NCI-H2227 treated with DMSO at 0.1 percent for 48 hours (cell line): ENCODE results near the gene TRIM52.

Experiments
- DNase-seq: peaks from one replicate; lab custom pipeline; 2025; lab: John Stamatoyannopoulos, UW

The TRIM52 gene

DNA sequence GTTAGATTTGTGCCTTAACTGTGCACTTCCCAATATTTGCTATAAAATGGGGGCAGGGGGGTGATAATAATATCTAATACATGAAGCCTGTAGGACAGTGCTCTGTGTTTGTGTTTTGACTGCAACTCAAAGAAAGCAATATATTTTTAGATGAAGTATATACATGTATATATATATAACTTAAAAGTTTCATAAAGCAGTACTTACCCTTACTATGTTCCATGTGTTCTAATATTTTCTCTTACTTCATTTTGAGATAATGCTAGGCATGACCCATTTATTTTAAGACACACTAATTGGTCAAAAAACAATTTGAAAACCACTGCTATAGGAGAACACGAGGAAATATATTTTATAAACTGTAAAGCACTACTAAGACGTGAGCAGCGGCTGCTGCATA lies 2.4 kb downstream of the TRIM52 start:
- no peak for DNase-seq

DNA sequence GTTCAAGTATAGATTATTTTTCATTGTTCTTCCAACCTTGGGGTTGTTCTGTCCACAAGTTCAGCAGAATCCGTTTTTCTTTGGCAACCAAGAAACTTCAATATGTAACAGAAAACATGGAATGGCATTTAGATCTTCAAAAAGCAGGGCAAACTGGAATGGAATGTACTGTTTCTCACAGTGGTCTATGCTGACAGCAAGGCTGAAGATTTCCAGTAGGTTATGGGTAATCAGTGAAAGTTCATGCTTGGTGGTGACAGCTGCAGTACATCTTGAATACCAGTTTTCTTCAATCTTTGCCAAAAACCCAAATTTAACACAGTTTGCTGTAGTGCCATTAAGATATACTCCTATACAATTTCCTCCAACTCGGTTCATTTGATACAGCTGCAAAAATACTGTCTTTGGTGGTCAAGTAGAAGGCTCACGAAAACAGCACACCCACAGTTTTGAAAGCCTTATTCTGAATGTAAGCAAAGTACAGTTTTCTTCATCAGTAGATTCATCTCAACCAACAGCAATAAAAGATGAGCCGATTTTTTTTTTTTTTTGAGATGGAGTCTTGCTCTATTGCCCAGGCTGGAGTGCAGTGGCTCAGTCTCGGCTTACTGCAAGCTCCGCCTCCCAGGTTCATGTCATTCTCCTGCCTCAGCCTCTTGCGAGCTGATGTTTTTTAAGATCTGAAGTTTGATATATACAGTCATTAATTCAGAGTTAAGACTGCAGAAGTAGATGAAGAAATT lies 4.9 kb downstream of the TRIM52 start:
- DNase-seq = no peak

DNA sequence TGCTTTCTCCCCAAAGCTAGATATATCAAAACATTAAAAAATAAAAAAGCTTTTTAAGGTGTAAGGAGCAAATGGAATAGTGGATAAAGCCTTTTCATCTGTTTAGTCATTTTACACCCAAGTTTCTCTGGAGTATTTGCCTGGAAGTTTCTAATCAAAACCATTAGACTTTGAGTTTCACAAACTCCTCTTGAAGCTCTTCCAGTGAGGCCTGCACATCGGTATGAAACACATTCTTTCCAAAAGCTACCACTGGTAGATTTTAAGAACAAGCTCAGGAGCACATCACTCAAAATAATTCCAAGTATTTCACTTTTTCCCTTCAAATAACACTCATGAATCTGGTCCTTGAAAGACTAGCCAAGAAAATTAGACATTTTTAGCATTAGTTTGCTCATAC lies 5.7 kb downstream of the TRIM52 start:
- no peak for DNase-seq

DNA sequence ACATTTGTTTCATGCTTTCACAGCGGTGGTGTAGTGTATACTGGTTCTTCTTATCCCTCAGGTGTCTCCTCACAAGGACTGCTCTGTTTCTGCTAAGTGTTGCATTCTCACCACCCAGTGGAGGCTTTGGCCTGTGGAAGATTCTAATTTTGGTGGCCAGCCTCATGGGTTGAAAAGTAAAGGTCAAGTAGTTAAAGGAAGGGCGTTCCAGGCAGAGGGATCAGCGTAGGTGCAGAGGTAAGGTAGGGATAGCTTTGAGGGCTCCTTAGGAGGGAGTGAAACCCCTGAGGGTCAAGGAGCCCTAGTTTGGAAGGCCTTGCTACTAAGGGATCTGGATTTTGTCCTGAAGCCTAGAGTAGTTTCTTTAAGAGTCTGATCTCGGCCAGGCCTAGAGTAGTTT lies 12.7 kb downstream of the TRIM52 start:
- no peak for DNase-seq

DNA sequence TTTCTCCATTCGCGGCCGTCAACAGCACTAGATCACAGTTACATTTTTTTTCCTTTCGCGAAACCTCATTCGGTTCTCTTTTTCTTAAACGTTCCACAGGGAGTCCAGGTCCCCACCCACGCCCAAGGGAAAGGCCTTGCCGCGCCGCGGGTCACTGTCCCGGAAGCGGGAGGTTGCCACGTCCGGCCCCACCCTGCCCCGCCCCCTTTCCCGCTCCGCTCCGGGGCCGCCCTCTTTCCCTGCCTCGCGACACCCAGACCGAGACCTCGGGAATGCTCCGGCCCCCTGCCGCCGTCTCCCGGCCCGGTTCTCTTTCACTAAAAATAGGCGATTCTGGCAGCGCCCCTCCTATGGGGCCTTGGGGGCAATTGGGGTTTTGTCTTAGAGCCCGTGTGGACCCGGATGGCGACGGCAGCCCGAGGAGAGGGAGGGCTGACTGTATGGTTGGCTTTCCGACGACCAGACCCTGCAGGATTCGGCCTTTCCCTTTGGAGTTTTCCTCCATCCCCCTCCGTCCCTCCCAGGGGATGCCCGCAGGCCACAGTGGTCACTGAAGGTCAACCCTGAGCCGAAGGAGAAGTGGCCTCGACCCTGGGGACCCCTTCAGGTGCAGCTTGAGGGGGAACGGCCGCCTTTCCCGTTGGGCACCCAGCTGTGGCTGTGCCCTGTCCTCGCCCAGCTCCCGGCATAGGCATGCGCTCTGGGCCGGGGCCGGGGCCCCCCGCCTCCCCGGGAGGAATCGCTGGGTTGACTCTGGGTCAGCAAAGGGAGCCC lies 14.5 kb downstream of the TRIM52 start:
- DNase-seq = no peak

DNA sequence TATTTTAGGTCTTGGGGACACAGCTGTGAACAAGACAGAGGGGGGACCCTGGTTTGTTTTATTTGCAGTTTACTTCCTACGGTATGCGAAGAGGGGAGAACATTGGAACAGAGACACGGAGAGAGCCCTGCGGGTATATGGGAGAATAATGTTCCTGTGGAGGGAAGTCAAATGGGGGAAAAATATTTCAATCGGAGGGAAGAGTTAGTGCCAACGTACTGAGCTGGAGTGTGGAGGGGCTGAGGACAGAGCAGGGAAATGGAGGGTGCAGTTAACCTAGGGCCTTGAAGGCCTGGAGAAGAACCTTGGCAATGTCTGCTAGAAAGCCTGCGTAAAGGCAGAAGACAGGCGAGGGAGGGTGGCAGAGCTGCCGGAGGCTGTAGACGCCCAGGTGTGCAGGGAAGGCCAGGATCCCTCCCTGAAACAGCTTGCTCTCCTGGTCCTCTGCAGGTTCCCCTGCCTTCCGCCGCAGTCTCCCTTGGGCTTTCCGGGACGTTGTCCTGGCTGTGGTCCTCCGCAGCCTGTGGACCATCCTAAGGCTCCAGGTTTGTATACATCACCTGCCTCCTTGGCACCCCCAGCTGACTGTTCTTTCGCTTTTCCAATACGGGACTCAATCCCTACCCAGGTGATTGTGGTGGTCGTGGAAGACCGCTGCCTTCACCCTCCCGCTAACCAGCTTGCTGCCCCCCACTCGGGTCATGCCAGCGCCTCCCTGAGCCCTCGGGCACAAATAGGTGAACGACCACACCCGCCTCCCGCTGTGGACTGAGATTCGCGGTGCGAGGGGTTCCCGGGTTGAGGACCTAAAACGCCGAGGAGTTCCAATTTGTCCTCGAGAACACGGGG lies 15.3 kb downstream of the TRIM52 start:
- no peak for DNase-seq

DNA sequence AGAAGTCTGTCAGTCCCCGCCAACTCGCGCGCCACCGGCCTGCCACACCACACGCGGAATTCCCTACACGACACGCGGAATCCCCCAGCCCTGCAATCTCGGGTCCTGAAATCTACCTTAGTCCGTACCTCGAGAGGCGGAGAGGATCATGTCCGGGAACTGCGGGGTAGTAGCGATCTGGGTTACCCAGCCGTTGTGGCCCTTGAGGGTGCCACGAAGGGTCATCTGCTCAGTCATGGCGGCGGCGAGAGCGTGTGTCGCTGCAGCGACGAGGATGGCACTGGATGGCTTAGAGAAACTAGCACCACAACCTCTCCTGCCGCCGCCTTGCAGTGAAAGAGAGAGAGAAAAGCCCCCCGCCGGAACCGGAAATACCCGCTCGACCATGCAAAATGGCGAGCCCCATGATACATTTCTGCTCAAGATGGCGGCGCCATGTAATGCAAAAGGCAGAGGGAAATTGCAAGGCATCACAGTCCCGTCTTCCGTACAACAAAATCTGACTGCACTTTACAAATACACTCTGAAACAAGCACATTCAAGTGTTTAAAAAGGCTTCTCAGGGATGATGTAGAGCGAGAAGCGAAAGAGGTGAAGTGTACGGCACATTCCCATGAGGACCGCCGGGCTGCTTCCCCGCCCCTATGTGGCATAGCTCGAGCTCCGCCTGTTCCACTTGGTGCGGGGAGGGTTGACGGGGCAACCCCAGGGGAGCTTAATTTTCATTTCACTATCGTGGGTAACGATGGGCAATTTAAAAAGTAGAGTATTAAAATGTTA lies 17.2 kb downstream of the TRIM52 start, which contains the start of gene RACK1:
Gene RACK1 (minus strand): TSS at position 343 of the 780 bp plus-strand sequence. CDS start 106 bp downstream, at position 237.
- DNase-seq = no peak

DNA sequence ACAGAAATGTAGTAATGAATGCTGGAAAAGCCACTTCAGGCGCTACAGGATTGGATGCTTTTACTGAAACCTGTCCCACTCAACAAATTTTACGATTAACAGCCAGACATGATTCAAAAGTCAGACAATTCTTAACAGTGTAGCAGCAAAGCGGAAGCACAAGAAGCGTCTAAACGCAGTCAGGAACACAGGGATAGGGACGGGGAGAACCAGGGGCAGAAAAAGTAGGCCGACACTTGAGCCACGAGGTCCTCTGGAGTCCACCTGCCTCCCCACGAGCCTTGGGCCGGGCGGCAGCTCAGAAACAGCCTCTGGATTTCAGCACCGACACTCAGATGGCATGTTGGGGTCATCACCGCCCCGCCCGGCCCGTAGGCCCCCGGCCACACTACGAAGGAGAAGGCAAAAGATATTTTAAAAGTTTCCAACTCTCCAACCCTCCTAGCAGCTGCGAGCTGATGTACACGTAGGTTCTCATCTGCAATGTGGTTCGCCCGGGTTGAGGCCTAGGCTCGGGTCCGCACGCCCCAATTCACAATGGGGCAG lies 17.9 kb downstream of the TRIM52 start:
- no peak for DNase-seq

DNA sequence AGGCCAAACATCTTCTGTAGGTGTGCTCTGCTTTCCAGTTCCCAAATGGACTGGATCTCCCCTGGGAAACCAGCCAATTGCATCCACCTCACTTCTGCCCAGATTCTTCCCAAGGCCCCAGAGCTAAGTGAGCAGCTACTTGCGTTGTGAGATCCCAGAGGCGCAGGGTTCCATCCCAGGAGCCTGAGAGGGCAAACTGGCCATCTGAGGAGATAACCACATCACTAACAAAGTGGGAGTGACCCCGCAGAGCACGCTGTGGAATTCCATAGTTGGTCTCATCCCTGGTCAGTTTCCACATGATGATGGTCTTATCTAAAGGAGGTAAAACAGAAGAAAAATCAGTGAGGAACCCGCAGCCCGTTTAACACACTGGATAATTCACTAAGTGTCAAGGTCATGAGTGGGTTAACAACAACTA lies 18.9 kb downstream of the TRIM52 start:
- no peak for DNase-seq

DNA sequence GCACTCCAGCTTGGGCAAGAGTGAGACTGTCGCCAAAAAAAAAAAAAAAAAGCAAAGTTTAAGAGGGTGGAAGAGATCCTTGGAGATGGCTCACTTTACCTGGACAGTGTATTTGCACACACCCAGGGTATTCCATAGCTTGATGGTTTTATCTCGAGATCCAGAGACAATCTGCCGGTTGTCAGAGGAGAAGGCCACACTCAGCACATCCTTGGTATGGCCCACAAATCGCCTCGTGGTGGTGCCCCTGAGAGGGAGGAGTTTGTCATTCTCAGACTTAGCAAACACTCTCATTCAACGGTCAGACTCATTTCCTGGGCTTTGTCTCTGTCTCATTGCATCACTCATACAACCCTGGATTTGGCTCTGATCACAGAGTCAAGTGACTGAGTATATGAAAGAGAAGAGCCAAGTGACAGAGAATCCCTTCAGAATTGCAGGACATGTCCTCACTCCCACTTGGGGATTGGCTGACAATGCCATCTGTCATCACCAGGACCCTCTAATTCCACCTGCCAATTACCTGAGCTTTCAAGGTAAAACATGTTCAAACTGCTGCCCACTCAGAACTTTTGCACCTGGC lies 19.5 kb downstream of the TRIM52 start:
- DNase-seq = no peak

DNA sequence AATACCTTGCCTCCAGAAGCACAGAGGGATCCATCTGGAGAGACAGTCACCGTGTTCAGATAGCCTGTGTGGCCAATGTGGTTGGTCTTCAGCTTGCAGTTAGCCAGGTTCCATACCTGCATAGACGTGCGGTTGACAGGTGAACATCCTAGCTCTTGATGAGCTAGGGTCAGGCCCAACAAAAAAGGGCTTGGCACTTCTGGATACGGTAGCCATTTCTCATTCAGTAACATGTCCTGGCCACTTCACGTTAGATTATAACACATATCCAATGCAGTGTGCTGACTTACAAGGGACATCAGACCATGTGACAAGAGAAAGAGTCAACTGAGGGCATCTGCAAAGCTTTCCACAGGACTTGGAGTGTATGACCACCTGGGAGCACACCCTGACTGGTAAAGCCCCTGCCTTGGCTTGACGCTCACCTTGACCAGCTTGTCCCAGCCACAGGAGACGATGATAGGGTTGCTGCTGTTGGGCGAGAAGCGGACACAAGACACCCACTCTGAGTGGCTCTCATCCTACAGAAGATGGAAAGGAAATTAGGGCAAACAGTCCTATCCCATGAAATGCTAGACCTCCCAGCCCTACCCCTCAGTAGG lies 21.8 kb downstream of the TRIM52 start:
- DNase-seq = no peak

DNA sequence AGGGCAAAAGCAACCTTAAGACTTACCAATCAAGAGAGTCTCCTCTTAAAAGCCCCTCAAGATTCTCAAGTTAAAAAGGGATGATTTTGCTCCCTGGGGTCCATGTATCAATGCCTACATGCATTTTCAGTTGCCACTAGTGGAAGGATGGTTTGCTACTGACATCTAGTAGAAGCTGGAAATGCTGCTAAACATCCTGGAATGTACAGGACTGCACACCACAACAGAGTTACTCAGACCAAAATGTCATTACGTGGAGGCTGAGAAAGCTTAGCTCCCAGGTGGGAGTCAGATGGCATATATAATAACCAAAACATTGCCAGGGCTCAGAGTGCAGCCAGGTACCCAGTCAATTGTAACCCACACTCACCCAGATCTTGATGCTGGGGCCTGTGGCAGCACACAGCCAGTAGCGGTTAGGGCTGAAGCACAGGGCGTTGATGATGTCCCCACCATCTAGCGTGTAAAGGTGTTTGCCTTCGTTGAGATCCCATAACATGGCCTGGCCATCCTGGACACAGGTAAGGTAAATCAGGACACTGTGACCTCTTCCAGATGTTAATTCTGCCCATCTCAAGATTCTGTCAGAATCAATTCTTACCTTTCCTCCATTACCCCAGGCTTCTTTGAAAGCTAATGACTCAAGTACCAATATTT lies 23.1 kb downstream of the TRIM52 start:
- no peak for DNase-seq

DNA sequence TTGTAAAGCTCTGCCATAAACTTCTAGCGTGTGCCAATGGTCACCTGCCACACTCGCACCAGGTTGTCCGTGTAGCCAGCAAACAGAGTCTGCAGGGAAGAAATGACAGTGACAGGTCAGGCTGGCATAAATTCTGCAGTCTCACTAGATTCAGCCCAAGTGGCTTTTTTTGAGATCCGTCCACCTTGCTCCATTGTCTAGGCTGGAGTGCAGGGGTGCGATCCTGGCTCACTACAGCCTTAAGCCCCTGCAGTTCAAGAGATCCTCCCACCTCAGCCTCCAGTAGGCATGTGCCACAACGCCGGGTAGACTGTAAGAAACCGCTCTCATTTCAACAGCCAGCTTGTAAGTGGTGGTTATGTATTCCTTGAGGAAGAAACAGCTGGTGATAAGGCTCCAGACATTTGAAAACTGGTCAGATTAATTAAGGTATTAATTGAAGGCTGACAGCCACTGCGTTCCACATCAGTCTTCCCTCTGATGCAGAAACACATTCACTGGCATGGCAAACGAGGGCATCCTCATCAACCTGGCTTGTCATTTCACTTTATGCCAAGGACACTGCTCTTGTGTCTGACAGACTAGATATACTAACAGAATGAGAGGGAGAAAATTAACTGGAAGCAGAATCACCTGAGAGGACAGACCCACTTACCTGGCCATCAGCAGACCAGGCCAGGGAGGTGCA lies 23.8 kb downstream of the TRIM52 start:
- DNase-seq = no peak

DNA sequence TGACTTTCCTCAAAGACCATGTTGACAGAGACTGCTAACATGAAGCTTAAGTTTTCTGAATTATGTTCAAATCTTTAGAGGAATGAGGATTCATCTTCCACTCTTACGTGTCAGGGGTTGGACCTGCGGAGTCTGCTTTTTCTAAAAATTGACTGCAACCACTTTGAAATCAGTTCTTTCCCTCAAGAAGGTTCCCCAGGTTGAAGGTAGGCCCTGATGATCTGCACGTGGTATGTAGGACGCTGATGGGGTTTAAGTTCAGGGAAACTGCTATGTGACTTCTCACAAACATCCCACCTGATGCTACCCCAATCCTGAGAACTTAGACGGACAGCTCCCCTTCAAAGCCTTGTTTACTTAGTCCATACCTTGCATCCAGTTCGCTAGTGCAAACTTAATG lies 24.5 kb downstream of the TRIM52 start:
- no peak for DNase-seq

DNA sequence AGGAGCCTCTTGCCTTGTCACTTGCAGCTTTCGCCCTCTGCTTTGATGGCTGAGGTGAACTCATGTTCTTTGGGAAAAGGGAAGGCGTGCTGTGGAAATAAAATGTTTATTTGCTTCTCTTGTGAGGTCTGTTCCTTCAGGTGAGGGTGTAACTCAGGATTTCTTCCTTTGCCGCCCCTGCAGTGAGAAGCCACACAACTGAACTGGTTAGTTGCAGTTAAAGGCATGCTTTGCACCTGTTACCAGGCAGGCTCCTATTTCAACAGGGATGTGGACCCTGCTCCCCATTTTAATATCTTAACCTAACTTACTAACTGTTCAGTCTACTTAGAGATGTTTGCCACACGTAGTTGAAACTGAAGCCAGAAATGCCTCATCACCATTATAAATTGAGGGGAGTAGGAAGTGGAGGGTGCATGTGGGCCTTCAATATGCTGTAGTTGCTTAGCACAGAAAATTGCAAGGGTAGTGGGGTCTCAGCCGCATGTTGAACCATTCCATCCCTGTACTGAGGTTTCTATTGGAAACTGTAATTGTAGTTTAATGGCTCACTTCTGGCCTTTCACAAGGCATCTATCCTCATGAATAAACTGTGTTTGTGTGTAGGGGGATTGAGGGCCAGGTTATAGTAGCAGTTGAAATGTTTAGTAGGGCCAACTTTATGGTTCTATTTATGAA lies 25.1 kb downstream of the TRIM52 start:
- DNase-seq = no peak

DNA sequence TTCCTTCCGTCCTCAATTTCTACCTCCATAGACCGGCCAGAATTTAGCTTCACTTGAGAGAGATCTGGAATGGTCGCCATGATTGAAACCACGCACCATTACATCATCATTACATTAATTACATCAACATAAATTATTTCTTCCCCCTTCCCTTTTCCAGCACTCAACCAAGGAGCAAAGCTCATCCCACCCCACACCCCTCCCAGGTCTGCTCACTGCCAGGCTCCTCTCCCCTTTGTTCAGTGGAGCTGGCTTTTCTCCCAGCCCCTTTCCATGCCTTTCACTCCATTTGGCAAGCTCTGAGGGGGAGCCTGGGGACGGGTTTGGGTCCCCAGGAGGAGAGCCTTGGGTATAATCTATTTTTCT lies 25.6 kb downstream of the TRIM52 start:
- no peak for DNase-seq

DNA sequence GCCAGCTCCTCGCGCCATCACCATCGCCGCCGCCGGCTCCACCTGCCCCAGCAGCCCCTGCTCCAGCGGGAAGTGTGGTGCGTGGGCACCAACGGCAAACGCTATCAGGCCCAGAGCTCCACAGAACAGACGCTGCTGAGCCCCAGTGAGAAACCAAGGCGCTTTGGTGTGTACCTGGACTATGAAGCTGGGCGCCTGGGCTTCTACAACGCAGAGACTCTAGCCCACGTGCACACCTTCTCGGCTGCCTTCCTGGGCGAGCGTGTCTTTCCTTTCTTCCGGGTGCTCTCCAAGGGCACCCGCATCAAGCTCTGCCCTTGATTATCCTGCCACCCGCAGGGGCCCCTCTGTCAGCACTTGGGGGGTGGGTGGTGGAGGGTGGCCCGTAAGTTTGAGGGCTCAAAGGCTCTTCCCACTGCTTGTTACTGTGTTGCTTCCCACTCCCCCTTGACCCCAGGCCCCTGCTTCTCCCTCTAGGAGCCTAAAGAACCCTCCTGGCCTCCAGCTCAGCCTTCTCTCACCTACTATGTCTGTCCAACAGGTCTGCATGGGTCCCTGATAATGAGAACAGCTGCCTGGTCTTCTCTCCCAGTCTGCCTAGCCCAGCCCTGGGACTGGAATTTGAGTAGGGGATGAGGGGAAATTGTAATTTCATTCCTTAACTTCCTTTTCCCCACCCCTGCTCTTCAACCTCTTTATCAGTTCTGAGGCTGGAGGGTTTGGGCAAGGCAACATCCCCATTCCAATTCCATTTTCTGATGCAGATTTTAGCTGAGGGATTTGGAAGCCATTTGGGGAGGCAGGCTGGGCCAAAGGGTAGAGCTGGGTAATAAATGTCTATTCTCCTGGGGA lies 26.3 kb downstream of the TRIM52 start:
- DNase-seq = no peak
